Activated CD8-positive, alpha-beta memory T cell treated with anti-CD3 and anti-CD28 coated beads, Interleukin-2, amount 50 U/mL, for 24 hours (primary cell): ENCODE measurements around the gene CD79B.
"Not testable (repeated sequence)": the region's sequence is repeated elsewhere in the genome, so short reads cannot be mapped to it uniquely, and the experiment has no call there.

ENCODE experiments used
- DNase-seq: peaks from one replicate; pipeline ENCODE4 v3.0.0-alpha.2; 2020; ENCODE audit errors: extremely low read depth

The CD79B gene

GRCh38 chr17:63933598-63933997 lies 1.5 kb upstream of the CD79B start:
- no peak for DNase-seq

GRCh38 chr17:63932721-63933120 lies 590 bp upstream of the CD79B start:
- DNase-seq: no peak

GRCh38 chr17:63930951-63931575 lies 1.1 kb downstream of the CD79B start:
- no peak for DNase-seq

- no peak for DNase-seq
Measured at GRCh38 chr17:63929860-63930766, 2.0 kb downstream of the CD79B start.

GRCh38 chr17:63928966-63929695 lies 3.0 kb downstream of the CD79B start:
- DNase-seq: no peak

GRCh38 chr17:63928172-63928666 lies 3.9 kb downstream of the CD79B start:
- DNase-seq: no peak

- no peak for DNase-seq
Measured at GRCh38 chr17:63927464-63928171, 4.5 kb downstream of the CD79B start.

- DNase-seq: no peak
Measured at GRCh38 chr17:63926164-63926563, 6.0 kb downstream of the CD79B start.

- DNase-seq: no peak
Measured at GRCh38 chr17:63925615-63926014, 6.5 kb downstream of the CD79B start.

- DNase-seq: not testable (repeated sequence)
Measured at GRCh38 chr17:63922402-63922801, 9.7 kb downstream of the CD79B start.

- DNase-seq: not testable (repeated sequence)
Measured at GRCh38 chr17:63920779-63921178, 11.4 kb downstream of the CD79B start.

- not testable (repeated sequence) for DNase-seq
Measured at GRCh38 chr17:63920050-63920449, 12.1 kb downstream of the CD79B start.

- DNase-seq: peak; percentile 23
Measured at GRCh38 chr17:63919311-63919723, 12.8 kb downstream of the CD79B start.

- DNase-seq: not testable (repeated sequence)
Measured at GRCh38 chr17:63918789-63919305, 13.3 kb downstream of the CD79B start, which contains the start of gene GH1. Gene GH1 (minus strand): TSS chr17:63918839. CDS start chr17:63918776, 63 bp downstream.

- no peak for DNase-seq
Measured at GRCh38 chr17:63918305-63918704, 13.8 kb downstream of the CD79B start.

GRCh38 chr17:63917646-63918045 lies 14.5 kb downstream of the CD79B start:
- no peak for DNase-seq

- not testable (repeated sequence) for DNase-seq
Measured at GRCh38 chr17:63917206-63917605, 14.9 kb downstream of the CD79B start.

GRCh38 chr17:63916566-63917185 lies 15.5 kb downstream of the CD79B start:
- DNase-seq: no peak

- not testable (repeated sequence) for DNase-seq
Measured at GRCh38 chr17:63915753-63916152, 16.4 kb downstream of the CD79B start.

GRCh38 chr17:63914471-63914870 lies 17.7 kb downstream of the CD79B start:
- DNase-seq: no peak

- DNase-seq: peak; percentile 20
Measured at GRCh38 chr17:63911657-63912100, 20.5 kb downstream of the CD79B start.
